Liver (tissue), 9 donors: ENCODE data around the gene PEX14. TPM values are rescaled to one million over a fixed set of nuclear protein-coding genes. Genes with fewer than 3 reads are reported as not detected.

Source experiments
- DNase-seq: peaks from one replicate; pipeline ENCODE4 v3.0.0-alpha.2; 2017; ENCODE audit warnings: low spot score
- H3K27ac ChIP-seq, 2 donors: one replicate each; pipeline ENCODE4 v1.7.0; 2013; ENCODE audit warnings: inconsistent platforms in 2 of 2, low read length in 2 of 2, control low read depth in 1 of 2, low read depth in 1 of 2, mild to moderate bottlenecking in 1 of 2
- H3K27me3 ChIP-seq, 4 donors: one replicate each; pipeline versions ENCODE4 v1.6.1 to v1.7.0; 2013; ENCODE audit warnings: low read length in 3 of 4, inconsistent platforms in 1 of 4, mild to moderate bottlenecking in 1 of 4, moderate library complexity in 1 of 4; ENCODE audit not compliant: control insufficient read depth in 4 of 4, insufficient read depth in 4 of 4
- H3K36me3 ChIP-seq, 4 donors: one replicate each; pipeline versions ENCODE4 v1.6.1 to v1.7.0; 2013; ENCODE audit warnings: low read length in 3 of 4, mild to moderate bottlenecking in 3 of 4, low read depth in 1 of 4, moderate library complexity in 1 of 4; ENCODE audit not compliant: control insufficient read depth in 4 of 4, insufficient read depth in 3 of 4
- H3K4me1 ChIP-seq, 4 donors: one replicate each; pipeline versions ENCODE4 v1.6.1 to v1.7.0; 2013; ENCODE audit warnings: low read length in 3 of 4, mild to moderate bottlenecking in 3 of 4, moderate library complexity in 1 of 4; ENCODE audit not compliant: control insufficient read depth in 4 of 4, insufficient read depth in 4 of 4
- H3K4me3 ChIP-seq, 3 donors: one replicate each; pipeline versions ENCODE4 v1.6.1 to v1.7.0; 2013; ENCODE audit warnings: low read length in 3 of 3, control low read depth in 1 of 3, low read depth in 1 of 3, mild to moderate bottlenecking in 1 of 3
- H3K9ac ChIP-seq, 2 donors: one replicate each; pipeline ENCODE4 v1.7.0; 2013; ENCODE audit warnings: low read length in 2 of 2, mild to moderate bottlenecking in 2 of 2, moderate library complexity in 2 of 2, control low read depth in 1 of 2, low read depth in 1 of 2
- H3K9me3 ChIP-seq, 4 donors: one replicate each; pipeline versions ENCODE4 v1.6.1 to v1.7.0; 2013; ENCODE audit warnings: low read length in 3 of 4; ENCODE audit not compliant: control insufficient read depth in 4 of 4
- CTCF ChIP-seq: fragments of 150-350 bp; IDR thresholded peaks from 2 replicates; pipeline ENCODE4 v1.5.1; 2017; ENCODE audit warnings: improper control_type of control experiment, low read depth, low read length; ENCODE audit not compliant: missing input control
- EGR1 ChIP-seq, 2 donors: IDR thresholded peaks; 2 replicates each; pipeline ENCODE4 v1.6.1; 2016 to 2018; ENCODE audit warnings: antibody characterized with exemption in 2 of 2, low read depth in 2 of 2
- FOXA1 ChIP-seq: IDR thresholded peaks from 2 replicates; pipeline ENCODE4 v1.6.1; 2016; ENCODE audit warnings: antibody characterized with exemption
- FOXA2 ChIP-seq: IDR thresholded peaks from 2 replicates; pipeline ENCODE4 v1.6.1; 2016; ENCODE audit warnings: antibody characterized with exemption
- GABPA ChIP-seq, 2 donors: IDR thresholded peaks in 1 of 2; conservative IDR thresholded peaks in 1 of 2; 2 replicates each; pipeline ENCODE4 v1.6.1; 2016; ENCODE audit warnings: antibody characterized with exemption in 2 of 2, mild to moderate bottlenecking in 1 of 2, moderate library complexity in 1 of 2
- HNF4A ChIP-seq, 2 donors: conservative IDR thresholded peaks; 2 replicates each; pipeline ENCODE4 v1.6.1; 2016; ENCODE audit warnings: antibody characterized with exemption in 2 of 2, mild to moderate bottlenecking in 2 of 2
- HNF4G ChIP-seq: IDR thresholded peaks from 2 replicates; pipeline ENCODE4 v1.6.1; 2016; ENCODE audit warnings: antibody characterized with exemption
- JUND ChIP-seq, 2 donors: IDR thresholded peaks; 2 replicates each; pipeline ENCODE4 v1.6.1; 2016; ENCODE audit warnings: antibody characterized with exemption in 2 of 2
- MAX ChIP-seq: IDR thresholded peaks from 2 replicates; pipeline ENCODE4 v1.6.1; 2016; ENCODE audit warnings: antibody characterized with exemption
- NR2F2 ChIP-seq: IDR thresholded peaks from 2 replicates; pipeline ENCODE4 v1.6.1; 2016; ENCODE audit warnings: antibody characterized with exemption
- RAD21 ChIP-seq, 2 donors: IDR thresholded peaks; 2 replicates each; pipeline ENCODE4 v1.6.1; 2016; ENCODE audit warnings: antibody characterized with exemption in 2 of 2, mild to moderate bottlenecking in 2 of 2
- REST ChIP-seq: IDR thresholded peaks from 2 replicates; pipeline ENCODE4 v1.6.1; 2016; ENCODE audit warnings: antibody characterized with exemption, mild to moderate bottlenecking
- RXRA ChIP-seq, 2 donors: IDR thresholded peaks; 2 replicates each; pipeline ENCODE4 v1.6.1; 2017 to 2018; ENCODE audit warnings: antibody characterized with exemption in 2 of 2, mild to moderate bottlenecking in 1 of 2
- SP1 ChIP-seq: IDR thresholded peaks from 2 replicates; pipeline ENCODE4 v1.6.1; 2018; ENCODE audit warnings: antibody characterized with exemption, mild to moderate bottlenecking
- TAF1 ChIP-seq: conservative IDR thresholded peaks from 2 replicates; pipeline ENCODE4 v1.6.1; 2016; ENCODE audit warnings: antibody characterized with exemption, mild to moderate bottlenecking
- YY1 ChIP-seq: IDR thresholded peaks from 2 replicates; pipeline ENCODE4 v1.6.1; 2016; ENCODE audit warnings: antibody characterized with exemption, mild to moderate bottlenecking
- ZBTB33 ChIP-seq: IDR thresholded peaks from 2 replicates; pipeline ENCODE4 v1.6.1; 2016; ENCODE audit warnings: antibody characterized with exemption
- WGBS: extraction: QIAGEN DNeasy Blood & Tissue Kit; methylation state at CpG from one replicate; pipeline ENCODE4 v1.1.7; 2013; 5-methylcytosine and 5-hydroxymethylcytosine counted together
- polyA plus RNA-seq, 2 donors: library from polyadenylated mRNA; stranded (reverse) in 1 of 2; unstranded in 1 of 2; fragments of 200-250 nt in 1 of 2; fragments of >200 nt in 1 of 2; fragmentation: Nextera tagmentation in 1 of 2; extraction: Ambion mirVana in 1 of 2; gene quantifications; one replicate each; pipeline versions ENCODE4 v1.2.1 to v1.2.3, GENCODE V29; 2013 to 2015
- total RNA-seq, 2 donors: library from RNA; depleted of rRNA; stranded (reverse); fragments of >200 nt; gene quantifications; one replicate each; pipeline ENCODE4 v1.2.3, GENCODE V29; 2014
- TF ChIP-seq, protein P1 (sequence below): IDR thresholded peaks from 2 replicates; pipeline ENCODE4 v1.6.1; 2016; ENCODE audit warnings: antibody characterized with exemption
- donor health status: healthy.
- donor health status: healthy.
- donor health status: healthy.
- donor health status: healthy.
- donor health status: healthy.

Gene PEX14
- total and polyA plus RNA-seq, 4 donors, result 7.1 to 16.1 (median 11.7) TPM

DNA sequence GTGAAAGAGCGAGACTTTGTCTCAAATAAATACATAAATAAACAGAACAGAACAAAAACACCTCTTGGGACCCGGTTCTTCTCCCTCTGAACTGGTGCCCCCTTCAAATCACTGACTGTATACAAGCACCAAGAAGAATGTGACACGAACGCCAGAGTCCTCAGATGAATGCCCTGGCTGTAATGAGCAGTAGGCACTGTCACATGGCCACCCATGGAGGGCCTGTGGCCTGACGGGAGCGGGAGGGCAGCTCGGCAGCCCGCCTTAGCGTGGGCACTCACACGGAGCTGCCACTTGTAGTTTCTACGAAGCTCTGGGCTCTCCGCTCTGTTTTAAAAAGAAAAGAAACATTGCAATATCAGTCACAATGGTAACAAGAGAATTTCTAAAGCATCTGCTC, 146.0 kb downstream of the PEX14 start:
- no peak overlapping the region for H3K27ac ChIP-seq
- H3K9ac ChIP-seq, result no peak overlapping the region
- no peak overlapping the region for H3K4me3 ChIP-seq
- peaks cover 0 to 11% (median 4%) of the 10 kb centered on the region in 4 donors for H3K4me1 ChIP-seq
- no peaks in the 10 kb centered on the region for H3K9me3 ChIP-seq
- DNase-seq, result no peak
- TF ChIP-seq MAX (no peak), NR2F2 (no peak), CTCF (no peak), JUND (IDR thresholded peaks at IDR 0.05) (no peak), RXRA (IDR thresholded peaks at IDR 0.05) (no peak), RAD21 (IDR thresholded peaks at IDR 0.05) (no peak), EGR1 (IDR thresholded peaks at IDR 0.05; ENCODE audit: low read depth in 2 of 2) (no peak), ZBTB33 (no peak), HNF4A (conservative IDR thresholded peaks at IDR 0.05) (no peak), TAF1 (no peak), GABPA (IDR thresholded peaks at IDR 0.05 in 1 of 2, conservative IDR thresholded peaks at IDR 0.05 in 1 of 2) (no peak), FOXA1 (no peak), FOXA2 (no peak), SP1 (no peak), YY1 (no peak), REST (no peak), HNF4G (no peak)
- TF ChIP-seq, protein P1, sequence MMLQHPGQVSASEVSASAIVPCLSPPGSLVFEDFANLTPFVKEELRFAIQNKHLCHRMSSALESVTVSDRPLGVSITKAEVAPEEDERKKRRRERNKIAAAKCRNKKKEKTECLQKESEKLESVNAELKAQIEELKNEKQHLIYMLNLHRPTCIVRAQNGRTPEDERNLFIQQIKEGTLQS, result no peak
- H3K36me3 ChIP-seq, result peaks cover 2 to 13% (median 9%) of the 10 kb centered on the region in 4 donors
- 96% methylated on average over 12 of the region's 12 CpGs for WGBS
- H3K27me3 ChIP-seq, result no peaks in the 10 kb centered on the region
